Measurements from ENCODE around the gene SEMA4D.

GRCh38 chr9:89494199-89494598 is 3.7 kb downstream of the SEMA4D start:
- TF ChIP-seq EZH2 (IDR thresholded peaks at IDR 0.05; ENCODE audit: low read depth) (no peak), CTCF (conservative IDR thresholded peaks at IDR 0.05) (no peak)

Data from PC-9 (cell line).